GM19025 (cell line): ENCODE data around the gene OR13D1.
"Not testable (repeated sequence)": the region's sequence is repeated elsewhere in the genome, so short reads cannot be mapped to it uniquely, and the experiment has no call there.

Source experiments
- ATAC-seq: cut with Tn5 transposase; IDR thresholded peaks from one replicate; pipeline ENCODE4 v1.9.1; 2021; ENCODE audit warnings: mild to moderate bottlenecking, low read depth, moderate library complexity; ENCODE audit not compliant: unreplicated experiment

Gene OR13D1

GRCh38 chr9:104694218-104694617 lies at the start of gene OR13D1:
Gene OR13D1, plus strand, starts transcription at chr9:104694518. Its CDS starts 0 bp downstream, at chr9:104694518.
- no peak for ATAC-seq

- no peak for ATAC-seq
These were observed 35.7 kb upstream of the OR13D1 start for GRCh38 chr9:104658496-104659195.

- ATAC-seq: no peak
These were observed 18.7 kb upstream of the OR13D1 start for GRCh38 chr9:104675611-104676010.

- peak; percentile 47 for ATAC-seq
These were observed 11.7 kb upstream of the OR13D1 start for GRCh38 chr9:104682642-104683041.

GRCh38 chr9:104686081-104686480 lies 8.2 kb upstream of the OR13D1 start:
- ATAC-seq: no peak

- ATAC-seq: no peak
These were observed 6.0 kb downstream of the OR13D1 start for GRCh38 chr9:104700306-104700705.

GRCh38 chr9:104708737-104709136 lies 14.4 kb downstream of the OR13D1 start:
- ATAC-seq: not testable (repeated sequence)

- no peak for ATAC-seq
These were observed 17.3 kb downstream of the OR13D1 start for GRCh38 chr9:104711604-104712003.

- no peak for ATAC-seq
These were observed 30.7 kb downstream of the OR13D1 start for GRCh38 chr9:104725014-104725413.

- ATAC-seq: no peak
These were observed 44.1 kb downstream of the OR13D1 start for GRCh38 chr9:104738452-104738851.

GRCh38 chr9:104740621-104741020 lies 46.3 kb downstream of the OR13D1 start:
- ATAC-seq: no peak

- peak; percentile 24 for ATAC-seq
These were observed 49.2 kb downstream of the OR13D1 start for GRCh38 chr9:104743376-104743985.
